Fibroblast of lung (primary cell): Measurements from ENCODE around the gene MARK4.

ENCODE experiments used
- EZH2 ChIP-seq: IDR thresholded peaks from 2 replicates; pipeline ENCODE4 v1.5.1; 2012; ENCODE audit warnings: low read length, control low read depth, mild to moderate bottlenecking; ENCODE audit errors: missing control alignments
- TF ChIP-seq, protein P1 (sequence below), 2 donors: IDR thresholded peaks in 1 of 2; conservative IDR thresholded peaks in 1 of 2; 1 replicate in 1 of 2; 2 replicates in 1 of 2; pipeline ENCODE4 v1.5.1; 2011 to 2012; ENCODE audit warnings: low read length in 2 of 2, control low read depth in 1 of 2, inconsistent platforms in 1 of 2, low read depth in 1 of 2, mild to moderate bottlenecking in 1 of 2

DNA sequence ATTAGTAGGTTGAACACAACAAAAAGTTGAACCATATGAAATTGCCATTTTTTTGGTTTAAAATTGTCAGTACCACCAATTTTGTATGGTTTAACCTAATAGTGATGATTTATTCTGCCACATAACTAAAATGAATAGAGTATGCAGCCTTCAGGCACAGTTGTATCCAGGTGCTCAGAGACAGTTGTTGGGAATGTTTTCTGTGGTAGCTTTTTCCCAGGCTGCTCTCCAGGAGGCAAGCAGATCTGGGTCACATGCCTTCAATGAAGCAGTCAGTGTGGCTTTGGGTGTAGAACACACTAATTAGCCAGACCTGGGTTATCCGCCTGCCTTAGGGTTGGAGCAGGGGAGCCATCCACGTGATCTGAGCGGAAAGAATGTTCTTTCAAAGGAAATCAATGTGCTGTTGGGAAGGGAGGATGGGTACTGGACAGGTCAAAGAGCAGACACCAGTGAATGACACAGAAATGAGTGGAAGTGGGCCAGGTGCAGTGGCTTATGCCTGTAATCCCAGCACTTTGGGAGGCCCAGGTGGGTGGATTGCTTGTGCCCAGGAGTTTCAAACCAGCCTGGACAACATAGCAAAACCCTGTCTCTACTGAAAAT, 28.6 kb downstream of the MARK4 start:
- TF ChIP-seq, protein P1, sequence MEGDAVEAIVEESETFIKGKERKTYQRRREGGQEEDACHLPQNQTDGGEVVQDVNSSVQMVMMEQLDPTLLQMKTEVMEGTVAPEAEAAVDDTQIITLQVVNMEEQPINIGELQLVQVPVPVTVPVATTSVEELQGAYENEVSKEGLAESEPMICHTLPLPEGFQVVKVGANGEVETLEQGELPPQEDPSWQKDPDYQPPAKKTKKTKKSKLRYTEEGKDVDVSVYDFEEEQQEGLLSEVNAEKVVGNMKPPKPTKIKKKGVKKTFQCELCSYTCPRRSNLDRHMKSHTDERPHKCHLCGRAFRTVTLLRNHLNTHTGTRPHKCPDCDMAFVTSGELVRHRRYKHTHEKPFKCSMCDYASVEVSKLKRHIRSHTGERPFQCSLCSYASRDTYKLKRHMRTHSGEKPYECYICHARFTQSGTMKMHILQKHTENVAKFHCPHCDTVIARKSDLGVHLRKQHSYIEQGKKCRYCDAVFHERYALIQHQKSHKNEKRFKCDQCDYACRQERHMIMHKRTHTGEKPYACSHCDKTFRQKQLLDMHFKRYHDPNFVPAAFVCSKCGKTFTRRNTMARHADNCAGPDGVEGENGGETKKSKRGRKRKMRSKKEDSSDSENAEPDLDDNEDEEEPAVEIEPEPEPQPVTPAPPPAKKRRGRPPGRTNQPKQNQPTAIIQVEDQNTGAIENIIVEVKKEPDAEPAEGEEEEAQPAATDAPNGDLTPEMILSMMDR (conservative IDR thresholded peaks at IDR 0.05 in 1 of 2, IDR thresholded peaks at IDR 0.05 in 1 of 2; ENCODE audit: low read depth in 1 of 2, low read length in 2 of 2), result no peak
- no peak for TF ChIP-seq EZH2
